Panc1 (cell line): ENCODE data around the gene FAM200B. TPM values are rescaled to one million over a fixed set of nuclear protein-coding genes. Genes with fewer than 3 reads are reported as not detected.
A peak's percentile ranks its signal among the peaks of the same experiment; 100 is the strongest.
"Not testable (repeated sequence)": the region's sequence is repeated elsewhere in the genome, so short reads cannot be mapped to it uniquely, and the experiment has no call there.

Experiments used
- ATAC-seq: fragments of 200-7000 bp; cut with Tn5 transposase; 2 replicates; pipeline ENCODE4 v1.9.1; 2020; ENCODE audit warnings: mild to moderate bottlenecking, moderate library complexity
- BruUV-seq: library from RNA; stranded (reverse); fragments of 400-500 nt; replicated peaks from 2 replicates; lab custom pipeline; 2021; lab: Mats Ljungman, UMichigan
- CTCF ChIA-PET: fragments of 300-600 bp; sonication (Branson Sonifier 250); formaldehyde crosslinking; loops from one replicate; lab custom pipeline; 2022; ENCODE audit warnings: antibody characterized with exemption; lab: Charles Lee
- POLR2A ChIA-PET: fragments of 300-600 bp; sonication (Branson Sonifier 250); formaldehyde crosslinking; loops from one replicate; lab custom pipeline; 2022; ENCODE audit warnings: antibody characterized with exemption; lab: Charles Lee
- DNase-seq: peaks from one replicate; pipeline ENCODE4 v3.0.0-alpha.2; 2010; ENCODE audit warnings: low read depth, low spot score
- H3K27ac ChIP-seq: 2 replicates; pipeline ENCODE4 v1.5.1; 2011; ENCODE audit warnings: mild to moderate bottlenecking, low read length, inconsistent platforms
- H3K27me3 ChIP-seq: fragments of 200-500 bp; sonication (Bioruptor generic); 2 replicates; pipeline ENCODE4 v1.6.0; 2014; ENCODE audit warnings: low read length, inconsistent platforms; ENCODE audit not compliant: control insufficient read depth, insufficient read depth
- H3K36me3 ChIP-seq: fragments of 200-500 bp; sonication (Bioruptor generic); 2 replicates; pipeline ENCODE4 v1.5.1; 2014; ENCODE audit warnings: inconsistent platforms, mild to moderate bottlenecking, low read length, moderate library complexity; ENCODE audit not compliant: control insufficient read depth, insufficient read depth
- H3K4me1 ChIP-seq: 2 replicates; pipeline ENCODE4 v1.5.1; 2011; ENCODE audit warnings: inconsistent platforms, mild to moderate bottlenecking, low read length, moderate library complexity; ENCODE audit not compliant: control insufficient read depth, insufficient read depth
- H3K4me3 ChIP-seq, 2 experiments: 2 replicates each; pipeline ENCODE4 v1.5.1; 2011 to 2012; ENCODE audit warnings: low read depth in 2 of 2, low read length in 2 of 2, mild to moderate bottlenecking in 2 of 2, inconsistent platforms in 1 of 2, moderate library complexity in 1 of 2
- H3K9me3 ChIP-seq: fragments of 200-500 bp; sonication (Bioruptor generic); 2 replicates; pipeline ENCODE4 v1.5.1; 2014; ENCODE audit warnings: low read depth, mild to moderate bottlenecking, inconsistent platforms, low read length, moderate library complexity; ENCODE audit not compliant: control insufficient read depth, insufficient read depth
- POLR2AphosphoS5 ChIP-seq: IDR thresholded peaks from 2 replicates; pipeline ENCODE4 v1.6.1; 2012; ENCODE audit warnings: mild to moderate bottlenecking, low read depth, low read length, moderate library complexity
- REST ChIP-seq, 2 experiments: IDR thresholded peaks; 2 replicates each; pipeline ENCODE4 v1.6.1; 2011 to 2012; ENCODE audit warnings: low read depth in 2 of 2, control low read depth in 1 of 2, low read length in 1 of 2, mild to moderate bottlenecking in 1 of 2, moderate library complexity in 1 of 2; ENCODE audit not compliant: insufficient read depth in 1 of 2
- SIN3A ChIP-seq: IDR thresholded peaks from 2 replicates; pipeline ENCODE4 v1.6.1; 2012; ENCODE audit warnings: low read depth, mild to moderate bottlenecking, low read length, moderate library complexity, borderline replicate concordance; ENCODE audit not compliant: insufficient read depth
- TCF7L2 ChIP-seq: IDR thresholded peaks from 2 replicates; pipeline ENCODE4 v1.6.1; 2011; ENCODE audit warnings: mild to moderate bottlenecking, low read depth, low read length, inconsistent platforms
- in situ Hi-C: cut with HindIII; loops from 2 replicates; pipeline ENCODE4 v1.10.0; 2016; ENCODE audit warnings: low sequenced_read_pairs, low pct_unique_long_range_greater_than_20kb
- intact Hi-C: fragments of 100-400 bp; cut with micrococcal nuclease; formaldehyde crosslinking; loops from one replicate; pipeline ENCODE4 v1.10.0; 2022; ENCODE audit not compliant: unreplicated experiment
- total RNA-seq: library from RNA; stranded (reverse); gene quantifications from one replicate; pipeline ENCODE4 v1.2.1, GENCODE V29; 2021; ENCODE audit not compliant: unreplicated experiment
- TF ChIP-seq, protein P1 (sequence below): fragments of 450-650 bp; IDR thresholded peaks from 2 replicates; pipeline ENCODE4 v1.5.1; 2017; ENCODE audit warnings: mild to moderate bottlenecking

FAM200B gene
- total RNA-seq, 1 experiment from 2014 or later: 15.2 TPM

DNA sequence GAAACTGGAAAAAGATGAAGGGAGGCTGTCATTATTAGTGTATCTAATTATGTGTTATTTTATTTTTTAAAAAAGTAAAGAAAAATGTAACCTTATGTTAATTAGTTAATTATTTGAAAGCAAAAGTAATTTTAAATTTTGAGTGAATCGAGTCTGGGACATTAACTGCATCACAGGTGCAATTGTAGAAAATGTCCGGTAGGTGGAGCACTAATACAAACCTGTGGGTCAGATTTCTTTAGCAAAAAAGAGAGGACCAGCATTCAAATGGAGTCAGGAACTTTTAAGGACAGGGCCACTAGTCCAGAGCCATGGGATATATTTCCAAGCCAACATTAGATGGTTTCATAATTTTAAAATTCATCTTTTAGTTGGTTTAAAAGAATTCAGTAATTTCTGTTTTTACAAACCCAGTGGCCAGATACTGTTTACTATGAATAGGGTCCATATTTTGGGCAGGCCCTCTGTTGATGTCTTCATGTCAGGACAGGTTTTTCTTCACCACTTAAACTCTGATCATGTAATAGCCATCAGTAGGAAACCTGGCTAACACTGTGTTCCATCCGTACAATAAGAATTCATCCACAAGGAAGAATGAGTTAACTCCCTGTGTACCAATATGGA is 48.4 kb downstream of the FAM200B start:
- H3K9me3 ChIP-seq: no peaks in the 10 kb centered on the region
- H3K4me3 ChIP-seq: no peak overlapping the region
- ChIA-PET POLR2A (no interaction called here), CTCF (no interaction called here)
- no peaks in the 10 kb centered on the region for H3K36me3 ChIP-seq
- ATAC-seq (0 out of 2 replicates have a peak, but pooled peaks have one; percentile 63), DNase-seq (peak; percentile 17)
- TF ChIP-seq POLR2AphosphoS5 (no peak), REST (IDR thresholded peaks at IDR 0.05; ENCODE audit: insufficient read depth in 1 of 2, low read depth in 2 of 2, low read length in 1 of 2) (no peak), SIN3A (no peak)
- TF ChIP-seq, protein P1, sequence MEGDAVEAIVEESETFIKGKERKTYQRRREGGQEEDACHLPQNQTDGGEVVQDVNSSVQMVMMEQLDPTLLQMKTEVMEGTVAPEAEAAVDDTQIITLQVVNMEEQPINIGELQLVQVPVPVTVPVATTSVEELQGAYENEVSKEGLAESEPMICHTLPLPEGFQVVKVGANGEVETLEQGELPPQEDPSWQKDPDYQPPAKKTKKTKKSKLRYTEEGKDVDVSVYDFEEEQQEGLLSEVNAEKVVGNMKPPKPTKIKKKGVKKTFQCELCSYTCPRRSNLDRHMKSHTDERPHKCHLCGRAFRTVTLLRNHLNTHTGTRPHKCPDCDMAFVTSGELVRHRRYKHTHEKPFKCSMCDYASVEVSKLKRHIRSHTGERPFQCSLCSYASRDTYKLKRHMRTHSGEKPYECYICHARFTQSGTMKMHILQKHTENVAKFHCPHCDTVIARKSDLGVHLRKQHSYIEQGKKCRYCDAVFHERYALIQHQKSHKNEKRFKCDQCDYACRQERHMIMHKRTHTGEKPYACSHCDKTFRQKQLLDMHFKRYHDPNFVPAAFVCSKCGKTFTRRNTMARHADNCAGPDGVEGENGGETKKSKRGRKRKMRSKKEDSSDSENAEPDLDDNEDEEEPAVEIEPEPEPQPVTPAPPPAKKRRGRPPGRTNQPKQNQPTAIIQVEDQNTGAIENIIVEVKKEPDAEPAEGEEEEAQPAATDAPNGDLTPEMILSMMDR: peak; percentile 75; the same call in 1 of the 2 replicates
- no peaks in the 10 kb centered on the region for H3K27me3 ChIP-seq
- in situ Hi-C loops (no loop called here), intact Hi-C loops (loop anchor here (10.0 kb wide), 1 partner anchor 225 kb away; no protein-coding TSS in a partner anchor)
- H3K4me1 ChIP-seq: no peaks in the 10 kb centered on the region
- H3K27ac ChIP-seq: no peak overlapping the region
- BruUV-seq: no TSS peak

GRCh38 chr4:15733061-15733460 is 51.4 kb downstream of the FAM200B start:
- DNase-seq, POLR2A ChIA-PET, H3K36me3 ChIP-seq, H3K9me3 ChIP-seq, H3K27me3 ChIP-seq, in situ Hi-C loops, H3K27ac ChIP-seq, H3K4me3 ChIP-seq, ATAC-seq, BruUV-seq, CTCF ChIA-PET, H3K4me1 ChIP-seq: not testable (repeated sequence)
- intact Hi-C loops: loop anchor here (10.0 kb wide), 1 partner anchor 222 kb away; no protein-coding TSS in a partner anchor

GRCh38 chr4:15735536-15735935 is 53.9 kb downstream of the FAM200B start:
- Histone ChIP-seq H3K27me3 (no peaks in the 10 kb centered on the region), H3K9me3 (no peaks in the 10 kb centered on the region), H3K4me1 (no peaks in the 10 kb centered on the region), H3K36me3 (no peaks in the 10 kb centered on the region), H3K27ac (no peak overlapping the region), H3K4me3 (no peak overlapping the region)
- ATAC-seq (no peak), DNase-seq (no peak)
- no peak for TF ChIP-seq TCF7L2
- no peak for TF ChIP-seq REST (IDR thresholded peaks at IDR 0.05; ENCODE audit: insufficient read depth in 1 of 2, low read depth in 2 of 2, low read length in 1 of 2)
- no peak for TF ChIP-seq POLR2AphosphoS5
- no peak for TF ChIP-seq SIN3A
- TF ChIP-seq, protein P1: no peak
- intact Hi-C loops (loop anchor here (10.0 kb wide), 1 partner anchor 219 kb away; no protein-coding TSS in a partner anchor), in situ Hi-C loops (no loop called here)
- ChIA-PET CTCF (no interaction called here), POLR2A (no interaction called here)
- BruUV-seq: no TSS peak
